ENCODE measurements around the gene SSH2.
A peak's percentile ranks its signal among the peaks of the same experiment; 100 is the strongest.

Gene SSH2

GRCh38 chr17:29628644-29629043 is 301.4 kb downstream of the SSH2 start:
- Histone ChIP-seq H3K27ac (no peak overlapping the region), H3K4me3 (no peak overlapping the region)
- no peak for DNase-seq (ENCODE audit: low spot score)
- TF ChIP-seq, protein P1, sequence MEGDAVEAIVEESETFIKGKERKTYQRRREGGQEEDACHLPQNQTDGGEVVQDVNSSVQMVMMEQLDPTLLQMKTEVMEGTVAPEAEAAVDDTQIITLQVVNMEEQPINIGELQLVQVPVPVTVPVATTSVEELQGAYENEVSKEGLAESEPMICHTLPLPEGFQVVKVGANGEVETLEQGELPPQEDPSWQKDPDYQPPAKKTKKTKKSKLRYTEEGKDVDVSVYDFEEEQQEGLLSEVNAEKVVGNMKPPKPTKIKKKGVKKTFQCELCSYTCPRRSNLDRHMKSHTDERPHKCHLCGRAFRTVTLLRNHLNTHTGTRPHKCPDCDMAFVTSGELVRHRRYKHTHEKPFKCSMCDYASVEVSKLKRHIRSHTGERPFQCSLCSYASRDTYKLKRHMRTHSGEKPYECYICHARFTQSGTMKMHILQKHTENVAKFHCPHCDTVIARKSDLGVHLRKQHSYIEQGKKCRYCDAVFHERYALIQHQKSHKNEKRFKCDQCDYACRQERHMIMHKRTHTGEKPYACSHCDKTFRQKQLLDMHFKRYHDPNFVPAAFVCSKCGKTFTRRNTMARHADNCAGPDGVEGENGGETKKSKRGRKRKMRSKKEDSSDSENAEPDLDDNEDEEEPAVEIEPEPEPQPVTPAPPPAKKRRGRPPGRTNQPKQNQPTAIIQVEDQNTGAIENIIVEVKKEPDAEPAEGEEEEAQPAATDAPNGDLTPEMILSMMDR (IDR thresholded peaks at IDR 0.05): no peak

- DNase-seq (ENCODE audit: low spot score): no peak
- H3K27ac ChIP-seq: no peak overlapping the region
- H3K4me3 ChIP-seq: no peak overlapping the region
- TF ChIP-seq, protein P1 (IDR thresholded peaks at IDR 0.05): no peak
Observed at GRCh38 chr17:29627951-29628350, 302.1 kb downstream of the SSH2 start.

DNA sequence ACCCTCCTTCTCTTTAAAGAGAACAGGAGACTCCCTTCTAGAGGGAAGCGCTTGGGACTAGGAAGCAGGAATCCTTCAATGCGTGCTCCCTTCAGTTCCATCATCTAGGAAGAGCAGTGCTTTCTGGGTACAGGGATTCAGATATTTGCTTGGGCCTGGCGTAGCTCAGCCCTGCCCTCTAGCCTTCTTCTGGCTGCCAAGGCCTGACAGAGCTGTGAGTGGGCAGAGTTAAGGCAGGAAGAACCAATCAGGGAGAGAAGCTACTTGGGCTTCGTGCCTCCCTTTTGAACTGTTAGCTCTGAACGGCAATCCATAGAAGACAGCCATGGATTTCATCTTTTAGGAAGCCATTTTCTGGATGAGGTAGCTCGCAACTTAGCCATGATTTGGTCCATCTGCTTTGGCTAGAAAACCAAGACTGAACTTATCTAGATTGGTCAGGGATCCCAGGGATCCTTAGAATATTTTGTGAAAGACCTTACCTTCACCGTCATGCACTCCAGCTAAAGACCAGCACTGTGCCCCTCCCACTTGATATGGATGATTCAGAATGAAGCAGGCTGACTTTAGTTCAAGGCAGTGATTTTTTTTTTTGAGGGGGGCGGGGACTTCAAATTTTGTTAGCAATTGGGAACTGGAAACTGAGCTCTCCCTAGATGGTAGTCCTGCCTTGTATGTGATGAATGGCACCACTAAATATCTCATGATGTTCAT is 304.8 kb downstream of the SSH2 start:
- no peak for DNase-seq (ENCODE audit: low spot score)
- peak overlapping the region in 1 of 2 donors; percentile 11 for H3K27ac ChIP-seq
- TF ChIP-seq, protein P1 (IDR thresholded peaks at IDR 0.05): no peak
- H3K4me3 ChIP-seq: no peak overlapping the region

DNA sequence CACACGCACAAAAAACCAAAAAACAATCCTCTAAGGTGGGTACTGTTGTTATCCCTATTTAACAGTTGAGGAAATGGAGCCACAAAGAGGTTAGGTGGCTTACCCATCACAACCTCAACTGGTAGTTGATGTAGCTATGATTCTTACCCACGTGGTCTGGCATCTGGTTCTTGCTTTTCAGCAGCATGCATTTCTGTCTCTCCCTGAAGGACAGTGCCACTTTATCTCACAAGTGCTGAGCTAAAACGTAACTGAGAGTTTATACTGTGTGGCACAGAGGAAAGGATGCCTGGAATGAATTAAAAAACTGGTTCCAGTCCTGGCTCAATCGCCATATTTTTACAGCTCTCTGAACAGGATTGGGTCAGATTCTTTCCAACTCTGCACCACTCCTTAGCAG is 305.4 kb downstream of the SSH2 start:
- no peak for DNase-seq (ENCODE audit: low spot score)
- Histone ChIP-seq H3K4me3 (no peak overlapping the region), H3K27ac (peak overlapping the region in 1 of 2 donors; percentile 11)
- TF ChIP-seq, protein P1 (IDR thresholded peaks at IDR 0.05): no peak

DNA sequence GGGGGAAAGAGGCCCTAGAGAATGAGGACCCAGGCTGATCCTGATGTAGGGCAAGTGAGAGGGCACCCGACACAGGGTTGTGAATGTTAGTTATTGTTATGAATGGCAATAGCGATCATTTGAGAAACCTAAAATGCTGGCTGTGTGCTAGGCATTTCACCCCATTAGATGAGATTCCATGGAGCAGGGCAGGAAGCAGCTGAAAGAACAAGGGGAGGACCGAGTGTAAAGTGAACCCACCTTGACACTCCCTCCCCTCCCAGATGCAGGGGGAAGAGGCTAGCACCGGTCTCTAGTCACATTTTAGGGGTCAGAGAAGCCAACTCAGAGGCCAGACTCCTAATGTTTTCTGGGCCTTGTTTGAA is 306.8 kb downstream of the SSH2 start:
- DNase-seq (ENCODE audit: low spot score): no peak
- TF ChIP-seq, protein P1 (IDR thresholded peaks at IDR 0.05): no peak
- peak overlapping the region; percentile 81 for H3K4me3 ChIP-seq
- peak overlapping the region in 1 of 2 donors; percentile 77 for H3K27ac ChIP-seq

DNA sequence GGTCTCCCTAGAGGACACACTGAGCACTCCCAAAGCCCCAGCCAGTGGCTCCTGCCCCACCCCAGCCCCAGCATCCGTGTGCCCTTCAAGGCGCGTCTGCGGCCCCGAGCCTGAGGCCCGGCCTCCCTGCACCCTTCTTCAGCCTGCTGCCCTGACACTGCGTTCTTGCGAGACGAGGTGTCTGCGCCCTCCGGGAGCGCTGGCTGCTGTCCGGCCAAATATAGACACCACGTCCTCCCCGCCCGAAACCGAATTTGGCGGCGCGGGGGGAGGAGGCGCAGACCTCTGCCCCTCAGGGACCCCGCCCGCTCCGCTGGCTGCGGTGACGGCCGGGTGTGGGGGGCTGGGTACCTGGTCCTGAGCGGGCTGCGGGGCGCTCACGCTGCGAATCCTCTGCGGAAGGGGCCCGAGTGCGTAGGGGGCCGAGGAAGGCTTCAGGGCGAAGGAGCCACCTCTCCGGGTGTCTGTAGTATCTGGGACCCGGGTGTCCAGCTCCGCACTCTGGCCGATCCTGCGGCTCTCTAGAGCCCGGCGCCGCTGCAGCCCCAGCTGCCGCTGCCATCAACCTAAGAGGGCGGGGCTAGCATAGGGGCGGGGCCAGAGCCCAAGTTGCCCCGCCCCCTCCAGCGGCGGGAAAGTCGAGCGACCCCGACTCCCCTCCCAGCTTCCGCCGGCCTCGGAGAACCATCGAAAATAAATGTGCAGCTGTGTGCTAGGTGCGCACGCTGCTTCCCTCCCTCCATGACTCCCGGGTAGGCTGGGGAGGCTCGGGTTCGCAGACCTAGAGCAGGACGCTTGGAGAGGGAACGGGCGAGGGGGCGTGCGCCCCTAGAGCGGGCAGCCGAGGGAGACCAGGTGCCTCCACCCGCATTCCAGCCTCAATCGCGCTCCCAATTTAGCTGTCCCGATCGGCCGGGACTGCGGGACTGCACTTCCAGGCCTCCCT is 307.4 kb downstream of the SSH2 start, which contains the start of gene CORO6:
CORO6 (minus strand) TSS at position 576 of the 946 bp plus-strand sequence. CDS start 1,491 bp downstream, outside the sequence.
- Histone ChIP-seq H3K27ac (peak within 1 kb of the TSS; percentile 56 to 77), H3K4me3 (peak within 1 kb of the TSS; percentile 81)
- TF ChIP-seq, protein P1 (IDR thresholded peaks at IDR 0.05): no peak
- DNase-seq (ENCODE audit: low spot score): peak; percentile 80

All from coronary artery (tissue), 2 donors.